OCI-LY3 (cell line): Measurements from ENCODE around the gene ROCK2.
A peak's percentile ranks its signal among the peaks of the same experiment; 100 is the strongest.

ENCODE experiments used
- H2AFZ ChIP-seq: fragments of 200-600, 300-600 bp; shearing (Covaris generic); 2 replicates; pipeline ENCODE4 v1.6.0; 2014; ENCODE audit warnings: antibody characterized with exemption, low read depth, low read length
- H3K27ac ChIP-seq: fragments of 200-600, 300-600 bp; sonication (generic); 2 replicates; pipeline ENCODE4 v1.5.1; 2014; ENCODE audit warnings: mild to moderate bottlenecking, low read length, moderate library complexity, mixed read lengths
- H3K27me3 ChIP-seq: fragments of 200-600, 300-600 bp; sonication (generic); 2 replicates; pipeline ENCODE4 v1.6.1; 2014; ENCODE audit warnings: low read depth, low read length, mixed read lengths
- H3K36me3 ChIP-seq: fragments of 200-600, 300-600 bp; sonication (generic); replicated peaks from 2 replicates; pipeline ENCODE3; 2014; ENCODE audit warnings: low read depth, low read length, mixed read lengths
- H3K4me1 ChIP-seq: fragments of 300-600, 200-600 bp; sonication (generic); 2 replicates; pipeline ENCODE4 v1.6.1; 2014; ENCODE audit warnings: low read length, mixed read lengths
- H3K4me2 ChIP-seq: fragments of 200-600, 300-600 bp; sonication (generic); 2 replicates; pipeline ENCODE4 v1.6.1; 2014; ENCODE audit warnings: low read length, mixed read lengths
- H3K4me3 ChIP-seq: fragments of 300-600, 200-600 bp; sonication (generic); 2 replicates; pipeline ENCODE4 v1.5.1; 2014; ENCODE audit warnings: antibody characterized with exemption, mild to moderate bottlenecking, low read length, moderate library complexity
- H3K79me2 ChIP-seq: fragments of 300-600, 200-600 bp; shearing (Covaris generic); 2 replicates; pipeline ENCODE4 v1.6.1; 2014; ENCODE audit warnings: mild to moderate bottlenecking, low read length, mixed read lengths
- H3K9ac ChIP-seq: fragments of 300-600, 200-600 bp; shearing (Covaris generic); 2 replicates; pipeline ENCODE4 v1.6.0; 2014; ENCODE audit warnings: mild to moderate bottlenecking, low read length, moderate library complexity
- H3K9me3 ChIP-seq: fragments of 200-600, 300-600 bp; shearing (Covaris generic); 2 replicates; pipeline ENCODE4 v1.6.1; 2014; ENCODE audit warnings: low read length, mixed read lengths; ENCODE audit not compliant: insufficient read depth
- H4K20me1 ChIP-seq: fragments of 200-600, 300-600 bp; sonication (generic); 2 replicates; pipeline ENCODE4 v1.6.1; 2016; ENCODE audit warnings: low read length, mixed read lengths; ENCODE audit not compliant: insufficient read depth
- CTCF ChIP-seq: fragments of 200-600, 300-600 bp; sonication (generic); IDR thresholded peaks from 2 replicates; pipeline ENCODE4 v1.5.1; 2014; ENCODE audit warnings: antibody characterized with exemption, low read length, low read depth
- EZH2phosphoT487 ChIP-seq: fragments of 200-600 bp; shearing (Covaris generic); IDR thresholded peaks from 2 replicates; pipeline ENCODE4 v1.6.1; 2018; ENCODE audit warnings: antibody characterized with exemption, mixed run types, low read depth

Gene ROCK2

GRCh38 chr2:11132036-11132671, 212.3 kb downstream of the ROCK2 start:
- Histone ChIP-seq H3K4me3 (peak overlapping the region; percentile 86), H3K27me3 (no peaks in the 10 kb centered on the region), H3K27ac (peak overlapping the region; percentile 25; the same call in 1 of the 2 replicates), H3K36me3 (no peaks in the 10 kb centered on the region), H3K9ac (peak overlapping the region; percentile 87), H3K4me1 (peaks cover 26% of the 10 kb centered on the region), H3K4me2 (peak overlapping the region; percentile 98), H4K20me1 (no peaks in the 10 kb centered on the region), H2AFZ (peak overlapping the region; percentile 97), H3K9me3 (no peaks in the 10 kb centered on the region), H3K79me2 (no peaks in the 10 kb centered on the region)
- TF ChIP-seq EZH2phosphoT487 (no peak), CTCF (no peak)

- H3K4me3 ChIP-seq = peak overlapping the region; percentile 86
- peak overlapping the region; percentile 98 for H3K4me2 ChIP-seq
- H4K20me1 ChIP-seq = no peaks in the 10 kb centered on the region
- H3K36me3 ChIP-seq = no peaks in the 10 kb centered on the region
- H2AFZ ChIP-seq = peak overlapping the region; percentile 97; the same call in 1 of the 2 replicates
- H3K27me3 ChIP-seq = no peaks in the 10 kb centered on the region
- no peaks in the 10 kb centered on the region for H3K79me2 ChIP-seq
- H3K4me1 ChIP-seq = peaks cover 26% of the 10 kb centered on the region
- no peaks in the 10 kb centered on the region for H3K9me3 ChIP-seq
- TF ChIP-seq CTCF (no peak), EZH2phosphoT487 (no peak)
- H3K27ac ChIP-seq = no peak overlapping the region
- H3K9ac ChIP-seq = peak overlapping the region; percentile 87
These were observed 213.1 kb downstream of the ROCK2 start for GRCh38 chr2:11131166-11131920.
